ENCODE data around the gene RNU4-1.
A peak's percentile ranks its signal among the peaks of the same experiment; 100 is the strongest.

The RNU4-1 gene

GRCh38 chr12:120265473-120266179 is 27.4 kb downstream of the RNU4-1 start, which contains the start of gene PXN:
PXN (minus strand) TSS chr12:120265730; CDS start chr12:120265629, 101 bp downstream.
- Histone ChIP-seq H3K36me3 (ENCODE audit: control insufficient read depth in 5 of 5, insufficient read depth in 5 of 5, low read length in 5 of 5) (no peaks in the 10 kb centered on the region), H3K27ac (ENCODE audit: low read depth, low read length) (peak within 1 kb of the TSS; percentile 90), H3K27me3 (ENCODE audit: control insufficient read depth in 5 of 5, insufficient read depth in 4 of 5, low read length in 5 of 5) (no peaks in the 10 kb centered on the region), H3K9ac (ENCODE audit: low read length in 5 of 5) (peak within 1 kb of the TSS; percentile 75 to 97 (median 91)), H3K4me1 (ENCODE audit: control insufficient read depth in 5 of 5, insufficient read depth in 5 of 5, low read length in 5 of 5) (peaks cover 15 to 57% (median 45%) of the 10 kb centered on the region in 5 donors), H3K9me3 (ENCODE audit: control insufficient read depth in 5 of 5, low read length in 5 of 5) (no peaks in the 10 kb centered on the region), H3K4me3 (ENCODE audit: low read depth in 1 of 5, low read length in 5 of 5) (peak within 1 kb of the TSS; percentile 71 to 85 (median 81))

DNA sequence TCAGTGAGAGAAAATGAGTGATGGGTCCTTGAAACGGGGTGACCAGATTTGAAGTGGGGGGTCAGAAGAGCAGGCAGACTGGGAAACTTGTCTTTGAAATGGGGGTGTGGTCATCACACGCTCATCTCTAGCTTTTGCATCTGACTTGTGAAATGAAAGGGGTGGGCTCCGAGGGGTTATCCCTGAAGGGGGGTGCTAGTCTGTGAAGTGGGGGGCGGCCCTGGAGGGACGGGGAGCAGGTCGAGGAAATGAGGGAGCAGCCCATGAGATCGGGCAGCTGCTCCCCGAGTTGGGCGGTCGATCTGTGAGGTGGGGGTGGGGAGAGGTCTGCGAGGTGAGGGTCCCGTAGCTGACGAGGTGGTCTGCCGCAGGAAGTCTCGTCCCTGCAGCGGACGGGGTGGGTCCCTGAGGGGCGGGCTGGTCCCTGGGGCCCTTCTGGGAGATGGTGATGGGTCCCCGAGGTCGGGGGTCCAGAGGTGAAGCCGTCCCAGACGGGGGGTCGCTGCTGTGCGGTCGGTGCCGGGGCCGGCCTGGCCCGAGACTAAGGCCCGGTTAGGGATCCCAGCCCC is 28.0 kb downstream of the RNU4-1 start:
- H3K9ac ChIP-seq (ENCODE audit: low read length in 5 of 5), result peak overlapping the region; percentile 75 to 97 (median 91)
- peaks cover 15 to 63% (median 51%) of the 10 kb centered on the region in 5 donors for H3K4me1 ChIP-seq (ENCODE audit: control insufficient read depth in 5 of 5, insufficient read depth in 5 of 5, low read length in 5 of 5)
- H3K27ac ChIP-seq (ENCODE audit: low read depth, low read length), result peak overlapping the region; percentile 90
- H3K4me3 ChIP-seq (ENCODE audit: low read depth in 1 of 5, low read length in 5 of 5), result peak overlapping the region; percentile 71 to 85 (median 81)
- H3K27me3 ChIP-seq (ENCODE audit: control insufficient read depth in 5 of 5, insufficient read depth in 4 of 5, low read length in 5 of 5), result no peaks in the 10 kb centered on the region
- no peaks in the 10 kb centered on the region for H3K36me3 ChIP-seq (ENCODE audit: control insufficient read depth in 5 of 5, insufficient read depth in 5 of 5, low read length in 5 of 5)
- no peaks in the 10 kb centered on the region for H3K9me3 ChIP-seq (ENCODE audit: control insufficient read depth in 5 of 5, low read length in 5 of 5)

DNA sequence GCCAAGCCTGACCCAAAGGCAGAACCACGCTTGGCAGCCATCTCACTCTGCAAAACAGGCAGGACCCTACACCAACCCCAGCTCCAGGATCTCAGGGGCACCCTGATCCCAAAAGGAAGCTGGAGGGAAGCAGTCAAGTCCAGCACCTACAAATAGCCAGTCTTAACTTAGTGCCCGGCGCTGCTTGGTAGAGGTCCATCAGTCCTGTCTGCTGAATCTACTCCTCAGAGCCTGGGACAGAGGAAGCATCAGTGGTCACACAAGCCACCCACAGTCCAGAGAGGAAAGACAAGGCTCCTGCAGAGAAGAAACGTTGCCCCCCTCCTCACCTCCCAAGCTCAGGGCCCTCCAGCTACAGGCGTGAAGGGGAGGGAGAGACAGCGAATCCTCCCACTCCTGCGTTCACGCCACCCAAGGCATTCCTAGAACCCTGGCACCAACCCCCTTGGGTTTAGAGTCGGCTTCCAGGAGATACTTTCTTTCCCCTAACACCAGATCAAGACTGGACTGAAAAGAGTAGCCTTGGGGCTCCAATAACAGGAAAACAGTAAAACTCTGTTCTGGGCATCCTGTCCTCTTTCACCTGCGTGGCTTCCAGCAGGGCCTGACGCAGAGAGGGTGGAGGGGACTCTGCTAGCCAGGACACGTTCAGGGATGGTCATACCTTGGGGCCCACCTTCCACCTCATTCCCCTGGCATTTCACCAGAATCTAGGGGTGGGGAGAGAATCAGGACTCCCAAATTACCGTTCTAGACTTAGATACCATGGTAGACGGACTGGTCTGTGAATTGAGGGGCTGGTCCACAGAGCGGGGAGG is 28.7 kb downstream of the RNU4-1 start:
- Histone ChIP-seq H3K4me1 (ENCODE audit: control insufficient read depth in 5 of 5, insufficient read depth in 5 of 5, low read length in 5 of 5) (peaks cover 15 to 70% (median 58%) of the 10 kb centered on the region in 5 donors), H3K9me3 (ENCODE audit: control insufficient read depth in 5 of 5, low read length in 5 of 5) (no peaks in the 10 kb centered on the region), H3K9ac (ENCODE audit: low read length in 5 of 5) (peak overlapping the region; percentile 75 to 97 (median 91)), H3K27me3 (ENCODE audit: control insufficient read depth in 5 of 5, insufficient read depth in 4 of 5, low read length in 5 of 5) (no peaks in the 10 kb centered on the region), H3K27ac (ENCODE audit: low read depth, low read length) (peak overlapping the region; percentile 90), H3K36me3 (ENCODE audit: control insufficient read depth in 5 of 5, insufficient read depth in 5 of 5, low read length in 5 of 5) (no peaks in the 10 kb centered on the region), H3K4me3 (ENCODE audit: low read depth in 1 of 5, low read length in 5 of 5) (peak overlapping the region; percentile 71 to 85 (median 81))

DNA sequence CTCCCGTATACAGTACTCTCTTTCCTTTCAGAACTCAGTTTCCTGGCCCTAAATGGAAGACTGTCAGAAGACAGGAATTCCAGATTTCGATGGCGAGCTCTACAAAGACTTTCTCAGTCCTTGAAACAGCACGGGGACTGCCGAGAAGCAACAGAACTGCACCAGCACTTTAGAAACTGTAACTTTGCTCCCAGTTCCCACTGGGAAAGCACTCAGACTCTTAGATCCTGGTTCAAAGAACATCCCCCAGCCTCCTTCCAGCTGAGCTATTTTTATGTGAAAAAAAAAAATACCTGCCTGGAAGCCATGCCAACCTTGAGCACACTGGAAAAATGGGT is 29.3 kb downstream of the RNU4-1 start:
- Histone ChIP-seq H3K27ac (ENCODE audit: low read depth, low read length) (peak overlapping the region; percentile 90), H3K9me3 (ENCODE audit: control insufficient read depth in 5 of 5, low read length in 5 of 5) (no peaks in the 10 kb centered on the region), H3K4me3 (ENCODE audit: low read depth in 1 of 5, low read length in 5 of 5) (peak overlapping the region; percentile 71 to 85 (median 81)), H3K36me3 (ENCODE audit: control insufficient read depth in 5 of 5, insufficient read depth in 5 of 5, low read length in 5 of 5) (no peaks in the 10 kb centered on the region), H3K4me1 (ENCODE audit: control insufficient read depth in 5 of 5, insufficient read depth in 5 of 5, low read length in 5 of 5) (peaks cover 15 to 74% (median 59%) of the 10 kb centered on the region in 5 donors), H3K27me3 (ENCODE audit: control insufficient read depth in 5 of 5, insufficient read depth in 4 of 5, low read length in 5 of 5) (no peaks in the 10 kb centered on the region), H3K9ac (ENCODE audit: low read length in 5 of 5) (peak overlapping the region; percentile 57 to 97 (median 91))

- Histone ChIP-seq H3K27me3 (ENCODE audit: control insufficient read depth in 5 of 5, insufficient read depth in 4 of 5, low read length in 5 of 5) (no peaks in the 10 kb centered on the region), H3K4me3 (ENCODE audit: low read depth in 1 of 5, low read length in 5 of 5) (peak overlapping the region; percentile 71 to 85 (median 81)), H3K9ac (ENCODE audit: low read length in 5 of 5) (peak overlapping the region; percentile 57 to 93 (median 75)), H3K9me3 (ENCODE audit: control insufficient read depth in 5 of 5, low read length in 5 of 5) (no peaks in the 10 kb centered on the region), H3K36me3 (ENCODE audit: control insufficient read depth in 5 of 5, insufficient read depth in 5 of 5, low read length in 5 of 5) (no peaks in the 10 kb centered on the region), H3K27ac (ENCODE audit: low read depth, low read length) (peak overlapping the region; percentile 90), H3K4me1 (ENCODE audit: control insufficient read depth in 5 of 5, insufficient read depth in 5 of 5, low read length in 5 of 5) (peaks cover 16 to 80% (median 66%) of the 10 kb centered on the region in 5 donors)
Observed at GRCh38 chr12:120262852-120263747, 29.9 kb downstream of the RNU4-1 start.

DNA sequence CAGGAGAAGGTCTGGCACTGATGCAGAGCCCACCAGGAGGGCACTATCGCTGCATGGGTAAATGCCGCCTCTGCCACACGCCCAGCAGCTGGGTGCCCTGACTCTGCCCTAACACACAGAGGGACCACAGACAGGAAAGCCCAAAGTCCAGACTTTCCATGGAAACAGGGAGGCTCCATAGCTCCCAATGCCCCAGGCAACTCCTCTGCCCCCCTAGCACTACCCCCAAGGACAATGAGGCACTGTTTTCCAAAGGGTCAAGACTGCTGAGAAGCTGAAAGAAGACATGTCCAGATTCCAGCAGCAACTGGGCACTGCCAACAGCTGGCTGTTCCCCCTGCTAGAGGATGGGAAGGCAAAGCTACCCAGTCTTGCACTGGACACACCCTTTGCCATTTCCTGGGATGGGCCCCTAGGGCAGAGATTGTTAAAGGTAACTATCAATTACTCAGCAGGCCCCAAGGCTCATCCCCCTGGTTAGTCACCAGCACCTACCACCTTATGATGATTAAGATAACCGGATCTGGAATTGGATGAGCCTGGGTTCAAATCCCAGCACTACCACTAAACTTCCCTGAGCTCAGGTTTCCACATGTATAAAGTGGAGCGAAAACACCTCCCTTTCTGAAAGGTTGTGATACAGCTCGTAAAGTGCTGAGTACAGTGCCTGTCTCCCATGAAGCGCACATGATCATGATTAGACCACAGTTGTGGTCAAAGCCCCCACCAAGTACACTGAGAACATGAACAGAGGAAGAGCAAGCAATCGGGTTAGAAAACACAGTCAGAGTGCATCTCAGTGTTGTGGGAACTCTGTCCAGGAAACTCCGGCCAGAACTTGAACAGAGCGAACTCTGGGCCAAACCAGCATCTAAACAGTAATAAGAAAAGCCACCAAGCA is 30.8 kb downstream of the RNU4-1 start:
- Histone ChIP-seq H3K27me3 (ENCODE audit: control insufficient read depth in 5 of 5, insufficient read depth in 4 of 5, low read length in 5 of 5) (no peaks in the 10 kb centered on the region), H3K36me3 (ENCODE audit: control insufficient read depth in 5 of 5, insufficient read depth in 5 of 5, low read length in 5 of 5) (no peaks in the 10 kb centered on the region), H3K9me3 (ENCODE audit: control insufficient read depth in 5 of 5, low read length in 5 of 5) (no peaks in the 10 kb centered on the region), H3K9ac (ENCODE audit: low read length in 5 of 5) (peak overlapping the region in 4 of 5 donors; percentile 57 to 91 (median 68)), H3K4me3 (ENCODE audit: low read depth in 1 of 5, low read length in 5 of 5) (peak overlapping the region; percentile 71 to 85 (median 81)), H3K27ac (ENCODE audit: low read depth, low read length) (peak overlapping the region; percentile 90), H3K4me1 (ENCODE audit: control insufficient read depth in 5 of 5, insufficient read depth in 5 of 5, low read length in 5 of 5) (peaks cover 18 to 83% (median 70%) of the 10 kb centered on the region in 5 donors)

DNA sequence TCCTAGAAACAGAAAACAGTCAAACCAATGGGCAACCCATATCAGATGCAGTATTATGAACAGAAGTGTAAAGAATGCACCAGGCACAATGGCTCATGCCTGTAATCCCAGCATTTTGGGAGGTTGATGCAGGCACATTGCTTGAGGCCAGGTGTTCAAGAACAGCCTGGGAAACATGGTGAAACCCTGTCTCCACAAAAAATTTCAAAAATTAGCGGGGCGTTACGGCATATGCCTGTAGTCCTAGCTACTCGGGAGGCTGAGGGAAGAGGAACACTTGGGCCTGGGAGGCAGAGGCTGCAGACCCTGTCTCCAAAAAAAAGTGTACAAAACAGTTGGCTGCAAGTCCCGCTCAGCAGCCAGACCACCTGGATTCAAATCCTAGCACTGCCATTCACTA is 32.4 kb downstream of the RNU4-1 start:
- Histone ChIP-seq H3K27ac (ENCODE audit: low read depth, low read length) (peak overlapping the region; percentile 69), H3K9me3 (ENCODE audit: control insufficient read depth in 5 of 5, low read length in 5 of 5) (no peaks in the 10 kb centered on the region), H3K27me3 (ENCODE audit: control insufficient read depth in 5 of 5, insufficient read depth in 4 of 5, low read length in 5 of 5) (no peaks in the 10 kb centered on the region), H3K9ac (ENCODE audit: low read length in 5 of 5) (no peak overlapping the region), H3K4me1 (ENCODE audit: control insufficient read depth in 5 of 5, insufficient read depth in 5 of 5, low read length in 5 of 5) (peaks cover 18 to 93% (median 83%) of the 10 kb centered on the region in 5 donors), H3K4me3 (ENCODE audit: low read depth in 1 of 5, low read length in 5 of 5) (no peak overlapping the region), H3K36me3 (ENCODE audit: control insufficient read depth in 5 of 5, insufficient read depth in 5 of 5, low read length in 5 of 5) (no peaks in the 10 kb centered on the region)

GRCh38 chr12:120259418-120260202 is 33.4 kb downstream of the RNU4-1 start:
- peak overlapping the region; percentile 69 for H3K27ac ChIP-seq (ENCODE audit: low read depth, low read length)
- H3K4me1 ChIP-seq (ENCODE audit: control insufficient read depth in 5 of 5, insufficient read depth in 5 of 5, low read length in 5 of 5), result peaks cover 18 to 92% (median 78%) of the 10 kb centered on the region in 5 donors
- H3K27me3 ChIP-seq (ENCODE audit: control insufficient read depth in 5 of 5, insufficient read depth in 4 of 5, low read length in 5 of 5), result no peaks in the 10 kb centered on the region
- H3K4me3 ChIP-seq (ENCODE audit: low read depth in 1 of 5, low read length in 5 of 5), result peak overlapping the region in 3 of 5 donors; percentile 13 to 32 (median 24)
- H3K36me3 ChIP-seq (ENCODE audit: control insufficient read depth in 5 of 5, insufficient read depth in 5 of 5, low read length in 5 of 5), result peaks cover 0 to 4% (median 0%) of the 10 kb centered on the region in 5 donors
- H3K9ac ChIP-seq (ENCODE audit: low read length in 5 of 5), result peak overlapping the region in 1 of 5 donors; percentile 35
- H3K9me3 ChIP-seq (ENCODE audit: control insufficient read depth in 5 of 5, low read length in 5 of 5), result no peaks in the 10 kb centered on the region
